HEK293T (cell line): ENCODE results near the gene KCNK16.

ENCODE experiments used
- CTCF ChIA-PET: fragments of 350-600 bp; formaldehyde crosslinking; extraction: SDS; loops from one replicate; lab custom pipeline; 2021; ENCODE audit warnings: antibody characterized with exemption, inconsistent platforms; lab: Yijun Ruan, JAX
- POLR2A ChIA-PET: fragments of 350-600 bp; formaldehyde crosslinking; extraction: SDS; loops from one replicate; lab custom pipeline; 2020; ENCODE audit warnings: antibody characterized with exemption, inconsistent platforms; lab: Yijun Ruan, JAX
- DNase-seq: peaks from one replicate; pipeline ENCODE4 v3.0.0; 2012; ENCODE audit warnings: mixed read lengths; ENCODE audit errors: extremely low spot score
- ARNT ChIP-seq: fragments of 450-650 bp; IDR thresholded peaks from 2 replicates; pipeline ENCODE4 v1.6.1; 2017; ENCODE audit warnings: mild to moderate bottlenecking
- BHLHE40 ChIP-seq: fragments of 450-650 bp; IDR thresholded peaks from 2 replicates; pipeline ENCODE4 v1.6.1; 2016; ENCODE audit warnings: mild to moderate bottlenecking, moderate library complexity, borderline replicate concordance
- CTBP1 ChIP-seq: fragments of 450-650 bp; IDR thresholded peaks from 2 replicates; pipeline ENCODE4 v1.6.1; 2016; ENCODE audit warnings: borderline replicate concordance
- ELF4 ChIP-seq: fragments of 450-650 bp; IDR thresholded peaks from 2 replicates; pipeline ENCODE4 v1.6.1; 2017; ENCODE audit warnings: antibody characterized with exemption
- FOXA1 ChIP-seq: fragments of 450-650 bp; IDR thresholded peaks from 2 replicates; pipeline ENCODE4 v1.6.1; 2016; ENCODE audit warnings: mild to moderate bottlenecking
- FOXK2 ChIP-seq: fragments of 450-650 bp; IDR thresholded peaks from 2 replicates; pipeline ENCODE4 v1.6.1; 2016; ENCODE audit warnings: mild to moderate bottlenecking
- FOXM1 ChIP-seq: fragments of 450-650 bp; IDR thresholded peaks from 2 replicates; pipeline ENCODE4 v1.6.1; 2017; ENCODE audit warnings: mild to moderate bottlenecking, borderline replicate concordance
- HDGF ChIP-seq: fragments of 450-650 bp; IDR thresholded peaks from 2 replicates; pipeline ENCODE4 v1.6.1; 2017; ENCODE audit warnings: antibody characterized with exemption, borderline replicate concordance
- L3MBTL2 ChIP-seq: fragments of 450-650 bp; conservative IDR thresholded peaks from 2 replicates; pipeline ENCODE4 v1.6.1; 2016; ENCODE audit warnings: mild to moderate bottlenecking
- LEF1 ChIP-seq: fragments of 450-650 bp; IDR thresholded peaks from 2 replicates; pipeline ENCODE4 v1.6.1; 2017; ENCODE audit warnings: mild to moderate bottlenecking, borderline replicate concordance
- NFRKB ChIP-seq: fragments of 450-650 bp; IDR thresholded peaks from 2 replicates; pipeline ENCODE4 v1.6.1; 2016; ENCODE audit warnings: mild to moderate bottlenecking, moderate library complexity
- SP1 ChIP-seq: fragments of 450-650 bp; IDR thresholded peaks from 2 replicates; pipeline ENCODE4 v1.6.1; 2017
- SUZ12 ChIP-seq: fragments of 450-650 bp; IDR thresholded peaks from 2 replicates; pipeline ENCODE4 v1.6.1; 2016; ENCODE audit warnings: mild to moderate bottlenecking
- TARDBP ChIP-seq: fragments of 450-650 bp; IDR thresholded peaks from 2 replicates; pipeline ENCODE4 v1.6.1; 2016
- ZNF384 ChIP-seq: fragments of 450-650 bp; IDR thresholded peaks from 2 replicates; pipeline ENCODE4 v1.6.1; 2016
- TF ChIP-seq, protein P1 (sequence below): fragments of 450-650 bp; IDR thresholded peaks from 2 replicates; pipeline ENCODE4 v1.6.1; 2016

KCNK16 gene

DNA sequence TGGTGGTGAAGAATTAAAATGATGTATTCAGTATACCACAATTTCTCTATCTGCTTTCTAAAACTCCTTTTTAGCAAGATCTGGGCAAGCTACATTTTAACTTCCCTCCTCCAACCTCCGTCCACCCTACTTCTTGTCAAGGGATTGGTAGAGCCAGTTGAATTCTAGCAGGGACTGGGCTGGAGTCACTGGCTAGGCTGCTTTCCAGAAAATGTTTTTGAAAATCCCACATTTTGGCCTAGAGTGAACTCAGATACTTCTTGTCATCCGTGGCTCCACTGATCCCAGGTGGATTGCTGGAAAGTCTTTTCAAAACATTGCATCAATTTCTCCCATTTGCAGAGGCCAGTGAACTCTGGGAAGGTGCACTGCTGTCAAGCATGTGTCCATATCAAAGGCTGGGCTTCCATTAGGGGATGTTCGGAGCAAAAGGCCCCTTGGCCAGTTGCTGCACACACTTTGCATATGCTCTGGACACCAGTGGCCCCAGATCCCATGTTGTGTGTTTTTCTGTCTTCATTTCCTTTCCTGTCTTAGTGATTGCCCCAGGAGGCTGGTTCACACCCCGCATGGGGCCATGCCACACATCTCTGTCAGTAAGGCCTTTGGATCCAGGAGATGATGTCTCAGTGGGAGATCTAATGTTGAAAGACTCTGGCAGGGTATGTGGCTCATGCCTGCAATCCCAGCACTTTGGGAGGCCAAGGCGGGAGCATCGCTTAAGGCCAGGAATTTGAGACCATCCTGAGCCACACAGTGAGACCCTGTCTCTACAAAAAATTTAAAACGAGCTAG is 11.3 kb upstream of the KCNK16 start:
- DNase-seq = no peak
- TF ChIP-seq L3MBTL2 (no peak), HDGF (no peak), BHLHE40 (no peak), SUZ12 (no peak), FOXA1 (no peak), TARDBP (no peak), CTBP1 (no peak), SP1 (no peak), ARNT (no peak), NFRKB (no peak)
- TF ChIP-seq, protein P1, sequence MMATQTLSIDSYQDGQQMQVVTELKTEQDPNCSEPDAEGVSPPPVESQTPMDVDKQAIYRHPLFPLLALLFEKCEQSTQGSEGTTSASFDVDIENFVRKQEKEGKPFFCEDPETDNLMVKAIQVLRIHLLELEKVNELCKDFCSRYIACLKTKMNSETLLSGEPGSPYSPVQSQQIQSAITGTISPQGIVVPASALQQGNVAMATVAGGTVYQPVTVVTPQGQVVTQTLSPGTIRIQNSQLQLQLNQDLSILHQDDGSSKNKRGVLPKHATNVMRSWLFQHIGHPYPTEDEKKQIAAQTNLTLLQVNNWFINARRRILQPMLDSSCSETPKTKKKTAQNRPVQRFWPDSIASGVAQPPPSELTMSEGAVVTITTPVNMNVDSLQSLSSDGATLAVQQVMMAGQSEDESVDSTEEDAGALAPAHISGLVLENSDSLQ = no peak
- ChIA-PET CTCF (no interaction called here), POLR2A (no interaction called here)

DNA sequence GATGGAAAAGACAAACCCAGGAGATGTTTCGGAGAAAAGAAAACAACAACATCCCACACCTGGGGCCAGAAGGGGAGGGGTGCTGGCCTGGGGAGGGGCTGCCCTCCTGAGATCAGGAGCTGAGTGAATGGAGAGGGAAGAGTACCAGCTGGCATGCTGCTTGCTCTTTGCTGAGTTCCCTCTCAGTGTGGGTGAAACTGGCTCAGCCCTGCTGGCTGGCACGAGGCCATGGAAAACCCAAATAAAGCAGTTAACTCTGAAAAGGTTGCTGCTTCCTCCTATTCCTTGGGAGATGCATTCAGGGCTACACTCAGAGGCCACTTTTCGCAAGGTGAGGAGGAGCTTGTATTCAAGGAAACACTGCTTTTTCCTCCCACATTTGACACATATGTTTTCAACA is 8.0 kb upstream of the KCNK16 start:
- POLR2A ChIA-PET = no interaction called here
- DNase-seq = no peak
- CTCF ChIA-PET = interaction anchor here (0.6 kb wide), 1 partner anchor 979 kb away, joined by 4 read pairs; no protein-coding TSS in a partner anchor
- TF ChIP-seq ARNT (no peak), SP1 (no peak), HDGF (no peak), BHLHE40 (no peak), SUZ12 (no peak)

DNA sequence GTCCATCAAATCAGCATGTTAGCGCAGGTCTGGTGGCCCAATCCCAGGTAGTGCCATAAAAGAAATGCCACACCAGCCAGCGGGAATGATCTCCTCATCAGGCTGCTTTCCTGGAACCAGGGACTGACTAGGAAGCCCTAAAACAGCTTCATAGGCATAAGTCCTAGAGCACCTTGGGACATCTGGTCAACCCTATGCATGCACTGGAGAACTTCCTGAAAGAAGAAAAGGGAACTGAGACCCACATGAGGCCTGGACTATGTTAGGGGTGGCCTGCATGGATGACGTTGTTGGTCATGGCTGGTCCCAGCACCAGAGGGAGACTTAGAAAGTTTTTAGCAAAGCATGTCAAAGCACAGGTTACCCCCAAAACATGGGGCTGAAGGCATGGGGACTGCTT is 7.6 kb upstream of the KCNK16 start:
- ChIA-PET CTCF (no interaction called here), POLR2A (no interaction called here)
- DNase-seq = no peak
- TF ChIP-seq L3MBTL2 (no peak), TARDBP (no peak), LEF1 (no peak), FOXM1 (no peak), FOXA1 (no peak), NFRKB (no peak), ARNT (no peak), FOXK2 (no peak), HDGF (no peak), SUZ12 (no peak), ELF4 (no peak)
- TF ChIP-seq, protein P1 = no peak

DNA sequence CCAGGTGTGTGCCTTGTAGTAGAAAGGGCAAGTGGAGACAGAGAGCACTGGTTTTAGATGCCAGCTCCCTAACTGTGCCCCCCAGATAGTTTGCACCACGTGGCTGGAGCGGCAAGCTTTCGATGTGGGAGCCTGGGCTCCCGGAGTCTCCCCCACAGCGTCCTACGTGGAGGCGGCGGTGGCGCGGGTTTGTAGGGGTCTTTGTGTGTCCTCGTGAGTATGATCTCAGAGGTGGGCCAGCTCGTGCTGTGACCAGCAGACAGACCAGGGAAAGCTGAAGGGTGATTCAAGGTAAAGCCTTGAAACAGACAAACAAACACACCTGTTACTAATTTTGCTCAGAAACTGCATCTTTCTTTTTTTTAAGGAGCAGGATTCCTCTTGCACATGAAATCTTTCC is 5.6 kb upstream of the KCNK16 start:
- CTCF ChIA-PET = no interaction called here
- POLR2A ChIA-PET = no interaction called here
- DNase-seq = no peak
- no peak for TF ChIP-seq SP1
- TF ChIP-seq, protein P1 = no peak
- no peak for TF ChIP-seq LEF1
- TF ChIP-seq FOXM1 = no peak
- no peak for TF ChIP-seq L3MBTL2
- no peak for TF ChIP-seq HDGF
- no peak for TF ChIP-seq ELF4

DNA sequence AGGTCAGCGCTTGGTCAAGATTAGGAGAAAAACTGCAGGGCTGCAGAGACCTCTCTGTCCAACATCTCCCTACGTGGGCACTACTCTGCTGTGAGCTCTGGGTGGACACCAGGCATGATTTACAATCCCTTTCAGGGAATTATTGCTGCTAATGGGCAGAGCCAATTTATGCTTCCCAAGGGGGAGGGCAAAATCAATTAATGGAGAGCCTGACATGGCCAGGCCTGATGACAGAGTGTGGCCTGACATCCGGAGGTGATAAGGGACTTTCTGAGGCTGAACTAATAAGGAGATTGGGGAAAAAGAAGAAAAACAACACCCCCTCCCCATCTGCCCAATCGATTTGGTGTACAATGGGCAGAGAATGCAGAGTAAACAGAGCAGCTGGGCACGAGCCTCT is 5.0 kb upstream of the KCNK16 start:
- TF ChIP-seq, protein P1 = no peak
- TF ChIP-seq NFRKB (no peak), SP1 (no peak), FOXA1 (no peak), BHLHE40 (no peak), LEF1 (no peak), ARNT (no peak), SUZ12 (no peak), HDGF (no peak), ELF4 (no peak), CTBP1 (no peak), FOXM1 (no peak), FOXK2 (no peak), ZNF384 (no peak), L3MBTL2 (no peak), TARDBP (no peak)
- no peak for DNase-seq
- POLR2A ChIA-PET = no interaction called here
- CTCF ChIA-PET = no interaction called here

DNA sequence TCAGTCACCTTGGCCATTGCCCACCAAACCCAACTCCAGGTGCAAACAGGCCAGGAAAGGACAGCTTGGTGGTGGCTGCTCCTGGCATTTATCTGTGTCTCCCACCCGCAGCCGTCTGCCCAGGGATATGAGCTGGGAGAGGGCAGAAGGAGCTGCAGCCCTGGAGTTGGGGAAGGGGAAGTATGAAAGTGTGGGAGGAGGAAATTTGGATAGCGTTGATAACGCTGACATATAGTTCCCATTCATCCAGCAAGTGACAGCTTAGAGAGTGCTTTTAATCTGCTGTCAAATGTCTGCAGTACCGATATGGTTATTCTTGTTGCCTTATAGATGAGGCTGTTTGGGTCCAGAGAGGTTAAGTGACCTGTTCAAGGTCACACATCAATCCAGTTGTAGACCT is 741 bp downstream of the KCNK16 start:
- CTCF ChIA-PET = no interaction called here
- POLR2A ChIA-PET = no interaction called here
- TF ChIP-seq, protein P1 = no peak
- no peak for TF ChIP-seq NFRKB
- no peak for TF ChIP-seq ARNT
- TF ChIP-seq FOXM1 = no peak
- TF ChIP-seq ZNF384 = no peak
- no peak for TF ChIP-seq L3MBTL2
- TF ChIP-seq SUZ12 = no peak
- no peak for TF ChIP-seq FOXK2
- no peak for TF ChIP-seq FOXA1
- TF ChIP-seq SP1 = no peak
- TF ChIP-seq LEF1 = no peak
- no peak for TF ChIP-seq BHLHE40
- no peak for TF ChIP-seq ELF4
- no peak for DNase-seq
